Neural cell (in vitro differentiated cells): ENCODE measurements around the gene MAD1L1. TPM values are rescaled to one million over a fixed set of nuclear protein-coding genes. Genes with fewer than 3 reads are reported as not detected.

ENCODE experiments used
- H2AFZ ChIP-seq: fragments of 200-600, 300-800 bp; sonication (generic), shearing (Covaris generic); 2 replicates; pipeline ENCODE4 v1.6.0; 2014; ENCODE audit warnings: low read depth, mild to moderate bottlenecking, antibody characterized with exemption, low read length, moderate library complexity
- H3F3A ChIP-seq: fragments of 200-600 bp; shearing (Covaris generic); 2 replicates; pipeline ENCODE4 v1.6.1; 2016; ENCODE audit warnings: mild to moderate bottlenecking, moderate library complexity, mixed read lengths, antibody characterized with exemption, low read length; ENCODE audit not compliant: insufficient read depth, poor library complexity, severe bottlenecking
- H3K27ac ChIP-seq: fragments of 200-600, 300-800 bp; sonication (generic), shearing (Covaris generic); 2 replicates; pipeline ENCODE4 v1.5.1; 2014; ENCODE audit warnings: mild to moderate bottlenecking, low read length, moderate library complexity
- H3K27me3 ChIP-seq: fragments of 300-800, 200-600 bp; sonication (generic), shearing (Covaris generic); 2 replicates; pipeline ENCODE4 v1.6.0; 2014; ENCODE audit warnings: mild to moderate bottlenecking, low read depth, low read length, moderate library complexity; ENCODE audit not compliant: insufficient read depth
- H3K36me3 ChIP-seq: fragments of 300-800, 200-600 bp; sonication (generic), shearing (Covaris generic); 2 replicates; pipeline ENCODE4 v1.5.1; 2014; ENCODE audit warnings: mild to moderate bottlenecking, antibody characterized with exemption, low read length, moderate library complexity; ENCODE audit not compliant: insufficient read depth
- H3K4me2 ChIP-seq: fragments of 300-800, 200-600 bp; sonication (generic), shearing (Covaris generic); 2 replicates; pipeline ENCODE4 v1.6.0; 2014; ENCODE audit warnings: mild to moderate bottlenecking, low read length
- H3K4me3 ChIP-seq: fragments of 300-800, 200-600 bp; sonication (generic), shearing (Covaris generic); 2 replicates; pipeline ENCODE4 v1.5.1; 2014; ENCODE audit warnings: mild to moderate bottlenecking, low read length, moderate library complexity
- H3K79me2 ChIP-seq: fragments of 200-600 bp; shearing (Covaris generic); replicated peaks from 2 replicates; pipeline ENCODE4 v1.6.0; 2014; ENCODE audit warnings: mild to moderate bottlenecking, low read length, moderate library complexity; ENCODE audit not compliant: insufficient read depth
- H3K9ac ChIP-seq: fragments of 300-800, 200-600 bp; sonication (generic), shearing (Covaris generic); 2 replicates; pipeline ENCODE4 v1.6.1; 2016; ENCODE audit warnings: mild to moderate bottlenecking, low read length, mixed read lengths
- H3K9me2 ChIP-seq: fragments of 200-600 bp; shearing (Covaris generic); 2 replicates; pipeline ENCODE4 v1.6.1; 2016; ENCODE audit warnings: mild to moderate bottlenecking, low read length, mixed read lengths; ENCODE audit not compliant: insufficient read depth
- H3K9me3 ChIP-seq: fragments of 200-600, 300-800 bp; sonication (generic), shearing (Covaris generic); 2 replicates; pipeline ENCODE4 v1.6.1; 2016; ENCODE audit warnings: mild to moderate bottlenecking, mixed run types, low read length, moderate library complexity, mixed read lengths
- H4K20me1 ChIP-seq: fragments of 200-600 bp; shearing (Covaris generic); 2 replicates; pipeline ENCODE4 v1.6.1; 2016; ENCODE audit warnings: mild to moderate bottlenecking, mixed run types; ENCODE audit not compliant: insufficient read depth
- CTCF ChIP-seq: fragments of 450-650 bp; IDR thresholded peaks from 2 replicates; pipeline ENCODE4 v1.5.1; 2014; ENCODE audit warnings: antibody characterized with exemption, mild to moderate bottlenecking, moderate library complexity; ENCODE audit not compliant: poor library complexity, severe bottlenecking
- EP300 ChIP-seq: fragments of 450-650 bp; conservative IDR thresholded peaks from 2 replicates; pipeline ENCODE4 v1.6.1; 2014; ENCODE audit warnings: antibody characterized with exemption, mild to moderate bottlenecking, moderate library complexity; ENCODE audit not compliant: poor library complexity, severe bottlenecking
- EZH2 ChIP-seq: fragments of 200-600, 300-800 bp; shearing (Covaris generic), sonication (generic); IDR thresholded peaks from 2 replicates; pipeline ENCODE4 v1.6.1; 2014; ENCODE audit warnings: antibody characterized with exemption, low read length, borderline replicate concordance, mild to moderate bottlenecking; ENCODE audit not compliant: insufficient read depth, poor library complexity, severe bottlenecking
- MXI1 ChIP-seq: fragments of 450-650 bp; conservative IDR thresholded peaks from 2 replicates; pipeline ENCODE4 v1.6.1; 2014; ENCODE audit warnings: antibody characterized with exemption, mild to moderate bottlenecking; ENCODE audit not compliant: poor library complexity, severe bottlenecking
- POLR2AphosphoS5 ChIP-seq: IDR thresholded peaks from 2 replicates; pipeline ENCODE4 v1.6.1; 2012
- RAD21 ChIP-seq: fragments of 450-650 bp; conservative IDR thresholded peaks from 2 replicates; pipeline ENCODE4 v1.6.1; 2014; ENCODE audit warnings: antibody characterized with exemption, mild to moderate bottlenecking, moderate library complexity
- REST ChIP-seq: IDR thresholded peaks from 2 replicates; pipeline ENCODE4 v1.6.1; 2012; ENCODE audit warnings: borderline replicate concordance
- SMC3 ChIP-seq: fragments of 450-650 bp; conservative IDR thresholded peaks from 2 replicates; pipeline ENCODE4 v1.6.1; 2014; ENCODE audit warnings: antibody characterized with exemption, mild to moderate bottlenecking, moderate library complexity; ENCODE audit not compliant: poor library complexity
- TAF1 ChIP-seq: IDR thresholded peaks from 2 replicates; pipeline ENCODE4 v1.6.1; 2012; ENCODE audit warnings: low read depth
- polyA plus RNA-seq: library from polyadenylated mRNA; depleted of rRNA; stranded (reverse); fragments of >200 nt; gene quantifications from 2 replicates; pipeline ENCODE4 v1.2.3, GENCODE V29; 2014

The MAD1L1 gene
- polyA plus RNA-seq, 1 donor from 2014 or later: 31.4 TPM

- Histone ChIP-seq H4K20me1 (no peaks in the 10 kb centered on the region), H2AFZ (no peak overlapping the region), H3K4me2 (no peak overlapping the region), H3K9ac (no peak overlapping the region), H3K79me2 (no peaks in the 10 kb centered on the region), H3F3A (no peaks in the 10 kb centered on the region), H3K4me3 (no peak overlapping the region), H3K27me3 (no peaks in the 10 kb centered on the region), H3K27ac (no peak overlapping the region), H3K9me2 (no peaks in the 10 kb centered on the region), H3K9me3 (no peaks in the 10 kb centered on the region), H3K36me3 (no peaks in the 10 kb centered on the region)
- TF ChIP-seq SMC3: no peak
- TF ChIP-seq CTCF: no peak
- TF ChIP-seq EP300: no peak
- TF ChIP-seq REST: no peak
- no peak for TF ChIP-seq POLR2AphosphoS5
- no peak for TF ChIP-seq RAD21
- TF ChIP-seq EZH2: no peak
- no peak for TF ChIP-seq TAF1
- TF ChIP-seq MXI1: no peak
Observed at GRCh38 chr7:1942243-1942940, 290.4 kb downstream of the MAD1L1 start.

- Histone ChIP-seq H3K9me2 (no peaks in the 10 kb centered on the region), H2AFZ (no peak overlapping the region), H3K9ac (no peak overlapping the region), H3F3A (no peaks in the 10 kb centered on the region), H3K27ac (no peak overlapping the region), H3K27me3 (no peaks in the 10 kb centered on the region), H3K36me3 (no peaks in the 10 kb centered on the region), H3K4me2 (no peak overlapping the region), H4K20me1 (no peaks in the 10 kb centered on the region), H3K4me3 (no peak overlapping the region), H3K9me3 (no peaks in the 10 kb centered on the region), H3K79me2 (no peaks in the 10 kb centered on the region)
- TF ChIP-seq EP300 (no peak), POLR2AphosphoS5 (no peak), CTCF (no peak), SMC3 (no peak), MXI1 (no peak), EZH2 (no peak), REST (no peak), TAF1 (no peak), RAD21 (no peak)
Observed at GRCh38 chr7:1941464-1942242, 291.1 kb downstream of the MAD1L1 start.
